MM.1S (cell line): ENCODE results near the gene LGALS7.

Source experiments
- EZH2 ChIP-seq: fragments of 300-600 bp; sonication (generic); optimal IDR thresholded peaks from 2 replicates; pipeline ENCODE3; 2017; ENCODE audit warnings: low read depth, mild to moderate bottlenecking, antibody characterized with exemption, low read length, mixed read lengths
- TF ChIP-seq, protein P1 (sequence below): fragments of 300-600 bp; sonication (generic); IDR thresholded peaks from 2 replicates; pipeline ENCODE4 v1.5.1; 2016; ENCODE audit warnings: antibody characterized with exemption, low read length, mixed read lengths

GRCh38 chr19:38730470-38730730 is 42.9 kb downstream of the LGALS7 start:
- TF ChIP-seq, protein P1, sequence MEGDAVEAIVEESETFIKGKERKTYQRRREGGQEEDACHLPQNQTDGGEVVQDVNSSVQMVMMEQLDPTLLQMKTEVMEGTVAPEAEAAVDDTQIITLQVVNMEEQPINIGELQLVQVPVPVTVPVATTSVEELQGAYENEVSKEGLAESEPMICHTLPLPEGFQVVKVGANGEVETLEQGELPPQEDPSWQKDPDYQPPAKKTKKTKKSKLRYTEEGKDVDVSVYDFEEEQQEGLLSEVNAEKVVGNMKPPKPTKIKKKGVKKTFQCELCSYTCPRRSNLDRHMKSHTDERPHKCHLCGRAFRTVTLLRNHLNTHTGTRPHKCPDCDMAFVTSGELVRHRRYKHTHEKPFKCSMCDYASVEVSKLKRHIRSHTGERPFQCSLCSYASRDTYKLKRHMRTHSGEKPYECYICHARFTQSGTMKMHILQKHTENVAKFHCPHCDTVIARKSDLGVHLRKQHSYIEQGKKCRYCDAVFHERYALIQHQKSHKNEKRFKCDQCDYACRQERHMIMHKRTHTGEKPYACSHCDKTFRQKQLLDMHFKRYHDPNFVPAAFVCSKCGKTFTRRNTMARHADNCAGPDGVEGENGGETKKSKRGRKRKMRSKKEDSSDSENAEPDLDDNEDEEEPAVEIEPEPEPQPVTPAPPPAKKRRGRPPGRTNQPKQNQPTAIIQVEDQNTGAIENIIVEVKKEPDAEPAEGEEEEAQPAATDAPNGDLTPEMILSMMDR: no peak
- no peak for TF ChIP-seq EZH2
